Activated T-cell treated with anti-CD3 and anti-CD28 coated beads, Interleukin-2, amount 50 U/mL, for 4 hours (primary cell): ENCODE measurements around the gene NUTM1. TPM values are rescaled to one million over a fixed set of nuclear protein-coding genes. Genes with fewer than 3 reads are reported as not detected.
"Not testable (repeated sequence)": the region's sequence is repeated elsewhere in the genome, so short reads cannot be mapped to it uniquely, and the experiment has no call there.

Experiments
- ATAC-seq, 2 donors: fragments of 200-7000 bp; cut with Tn5 transposase; one replicate each; pipeline ENCODE4 v1.10.0; 2021
- DNase-seq: peaks from one replicate; pipeline ENCODE4 v3.0.0-alpha.2; 2020
- H3K27me3 Mint-ChIP-seq: one replicate; pipeline ENCODE4 v1.8.0; 2021; ENCODE audit warnings: low read depth, mixed read lengths
- H3K36me3 Mint-ChIP-seq: one replicate; pipeline ENCODE4 v1.8.0; 2022; ENCODE audit warnings: mixed read lengths; ENCODE audit not compliant: insufficient read depth
- H3K4me1 Mint-ChIP-seq: one replicate; pipeline ENCODE4 v1.8.0; 2021; ENCODE audit warnings: low read depth, mixed read lengths
- H3K4me3 Mint-ChIP-seq: one replicate; pipeline ENCODE4 v1.8.0; 2021; ENCODE audit warnings: mild to moderate bottlenecking, moderate library complexity, mixed read lengths
- H3K9me3 Mint-ChIP-seq: one replicate; pipeline ENCODE4 v1.8.0; 2021; ENCODE audit warnings: mixed read lengths
- total RNA-seq, 3 donors: library from RNA; stranded (reverse); gene quantifications; one replicate each; pipeline ENCODE4 v1.2.1, GENCODE V29; 2021

NUTM1 gene
- total RNA-seq, 3 donors from 2014 or later = not detected

DNA sequence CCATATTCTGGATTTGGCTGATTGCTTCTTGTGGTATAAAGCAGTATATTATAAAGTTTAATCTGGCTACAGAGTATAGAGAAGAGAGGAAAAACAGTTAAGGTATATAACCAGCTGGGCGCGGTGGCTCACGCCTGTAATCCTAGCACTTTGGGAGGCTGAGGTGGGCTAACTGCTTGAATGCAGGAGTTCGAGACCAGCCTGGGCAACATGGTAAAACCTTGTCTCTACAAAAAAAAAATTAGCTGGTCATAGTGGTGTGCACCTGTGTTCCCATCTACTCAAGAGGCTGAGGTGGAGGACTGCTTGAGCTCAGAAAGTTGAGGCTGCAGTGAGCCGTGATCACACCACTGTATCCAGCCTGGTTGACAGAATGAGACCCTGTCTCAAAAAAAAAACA is 12.8 kb upstream of the NUTM1 start:
- Mint-ChIP-seq H3K27me3 (no peaks in the 10 kb centered on the region), H3K36me3 (peaks cover 8% of the 10 kb centered on the region), H3K4me3 (no peak overlapping the region), H3K9me3 (no peaks in the 10 kb centered on the region), H3K4me1 (peaks cover 76% of the 10 kb centered on the region)
- ATAC-seq (no peak), DNase-seq (no peak)

GRCh38 chr15:34331809-34332208 is 11.3 kb upstream of the NUTM1 start:
- Mint-ChIP-seq H3K4me1 (peaks cover 80% of the 10 kb centered on the region), H3K36me3 (peaks cover 8% of the 10 kb centered on the region), H3K4me3 (peak overlapping the region; percentile 57), H3K9me3 (no peaks in the 10 kb centered on the region), H3K27me3 (no peaks in the 10 kb centered on the region)
- ATAC-seq (peak; percentile 71 to 75), DNase-seq (no peak)

- Mint-ChIP-seq H3K4me1 (peaks cover 76% of the 10 kb centered on the region), H3K27me3 (no peaks in the 10 kb centered on the region), H3K9me3 (no peaks in the 10 kb centered on the region), H3K4me3 (peak overlapping the region; percentile 57), H3K36me3 (peaks cover 8% of the 10 kb centered on the region)
- ATAC-seq = no peak
- no peak for DNase-seq
Observed at GRCh38 chr15:34332553-34333120, 10.5 kb upstream of the NUTM1 start.

GRCh38 chr15:34334672-34335071 is 8.4 kb upstream of the NUTM1 start:
- Mint-ChIP-seq H3K27me3 (no peaks in the 10 kb centered on the region), H3K9me3 (no peaks in the 10 kb centered on the region), H3K4me1 (peaks cover 62% of the 10 kb centered on the region), H3K4me3 (peak overlapping the region; percentile 98), H3K36me3 (peaks cover 11% of the 10 kb centered on the region)
- DNase-seq = no peak
- no peak for ATAC-seq

GRCh38 chr15:34335176-34336032 is 7.7 kb upstream of the NUTM1 start:
- no peaks in the 10 kb centered on the region for H3K27me3 Mint-ChIP-seq

GRCh38 chr15:34336231-34336990 is 6.7 kb upstream of the NUTM1 start:
- Mint-ChIP-seq H3K4me1 (peaks cover 61% of the 10 kb centered on the region), H3K9me3 (no peaks in the 10 kb centered on the region), H3K4me3 (peak overlapping the region; percentile 98), H3K36me3 (peaks cover 22% of the 10 kb centered on the region), H3K27me3 (no peaks in the 10 kb centered on the region)
- ATAC-seq = no peak
- no peak for DNase-seq

More at GRCh38 chr15:34335176-34336032, 7.7 kb upstream of the NUTM1 start:
- ATAC-seq (no peak), DNase-seq (no peak)
- Mint-ChIP-seq H3K9me3 (no peaks in the 10 kb centered on the region), H3K4me3 (peak overlapping the region; percentile 98), H3K4me1 (peaks cover 63% of the 10 kb centered on the region), H3K36me3 (peaks cover 16% of the 10 kb centered on the region)

DNA sequence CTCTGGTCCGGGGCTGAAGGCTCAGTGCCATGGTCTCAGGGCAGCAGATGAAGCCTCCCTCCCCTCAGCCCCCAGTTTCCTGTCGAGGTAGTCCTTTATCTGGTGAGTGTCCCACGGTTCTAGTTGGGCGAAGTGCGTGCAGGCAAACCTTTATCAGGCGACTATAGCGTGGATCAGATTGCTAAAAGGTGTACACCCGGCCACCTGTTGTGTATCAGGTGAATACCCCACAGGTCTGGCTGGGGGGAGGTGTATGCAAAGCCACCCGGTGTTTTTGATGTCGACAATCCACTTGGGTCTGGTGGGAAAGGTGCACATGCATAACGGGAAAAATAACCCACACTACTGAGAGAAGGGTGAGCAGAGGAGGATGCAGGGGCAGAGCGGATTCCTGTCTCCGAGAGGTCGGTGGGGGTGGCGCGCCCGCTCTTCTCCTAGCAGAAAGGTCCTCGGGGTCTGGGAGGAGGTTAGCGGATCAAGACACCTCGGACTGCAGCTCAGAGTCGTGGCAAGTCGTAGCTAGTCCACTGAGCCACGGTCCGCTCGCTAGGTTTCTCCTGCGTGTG is 6.0 kb upstream of the NUTM1 start:
- peaks cover 23% of the 10 kb centered on the region for H3K36me3 Mint-ChIP-seq
- no peaks in the 10 kb centered on the region for H3K27me3 Mint-ChIP-seq
- DNase-seq = no peak
- peak overlapping the region; percentile 98 for H3K4me3 Mint-ChIP-seq
- peak; percentile 1 to 3 for ATAC-seq
- peaks cover 61% of the 10 kb centered on the region for H3K4me1 Mint-ChIP-seq
- H3K9me3 Mint-ChIP-seq = no peaks in the 10 kb centered on the region

DNA sequence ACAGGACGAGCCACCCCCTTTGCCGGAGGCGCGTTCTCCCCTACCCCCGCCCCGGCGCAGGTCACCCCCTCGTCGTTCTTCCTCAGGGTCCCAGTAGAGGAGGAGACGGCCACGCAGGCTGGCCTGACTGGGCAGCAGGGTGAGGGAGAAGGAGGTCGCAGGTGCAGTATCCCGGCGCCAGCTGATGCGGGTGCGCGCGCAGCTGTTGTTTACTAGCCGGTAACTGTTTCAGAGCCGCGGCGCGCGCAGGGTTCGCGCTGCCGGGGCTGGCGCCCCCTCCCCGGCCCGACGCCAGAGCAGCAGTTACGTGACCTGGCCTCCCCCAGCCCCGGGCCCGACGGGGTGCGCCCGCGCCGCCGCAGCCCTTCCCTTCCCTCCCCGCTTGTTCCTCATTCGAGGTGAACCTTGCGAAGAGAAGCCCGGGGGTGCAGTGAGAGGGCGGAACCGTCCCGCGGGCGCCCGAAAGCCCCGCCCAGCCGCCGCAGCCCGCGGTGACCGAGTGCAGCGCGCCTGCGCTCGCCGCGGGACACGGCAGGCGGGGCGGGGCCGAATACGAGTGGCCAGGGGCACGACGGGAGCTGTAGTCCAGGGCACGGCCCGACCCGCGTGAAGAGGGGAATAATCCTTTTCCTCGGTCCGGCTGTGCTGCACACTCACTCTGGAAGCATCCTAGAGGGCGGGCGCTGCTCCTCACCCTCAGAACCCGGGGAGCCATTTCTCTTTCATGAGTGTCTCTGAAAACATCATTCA is 5.4 kb upstream of the NUTM1 start, which contains the start of gene SLC12A6:
SLC12A6 (minus strand) TSS at position 225 of the 750 bp plus-strand sequence. CDS start 1,101 bp downstream, outside the sequence.
- no peaks in the 10 kb centered on the region for H3K9me3 Mint-ChIP-seq

DNA sequence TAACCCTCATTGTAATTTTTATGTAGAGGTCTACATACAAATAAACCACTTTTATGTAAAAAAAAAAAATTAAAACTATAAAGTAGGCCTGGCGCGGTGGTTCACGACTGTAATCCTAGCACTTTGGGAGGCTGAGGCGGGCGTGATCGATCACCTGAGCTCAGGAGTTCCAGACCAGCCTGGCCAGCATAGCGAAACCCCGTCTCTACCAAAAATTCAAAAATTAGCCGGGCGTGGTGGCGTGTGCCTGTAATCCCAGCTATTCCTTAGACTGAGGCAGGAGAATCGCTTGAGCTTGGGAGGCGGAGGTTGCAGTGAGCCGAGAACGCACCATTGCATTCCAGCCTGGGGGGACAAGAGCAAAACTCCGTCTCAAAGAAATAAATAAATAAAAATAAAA is 4.8 kb upstream of the NUTM1 start:
- Mint-ChIP-seq H3K36me3 (peaks cover 23% of the 10 kb centered on the region), H3K4me1 (peaks cover 54% of the 10 kb centered on the region), H3K9me3 (no peaks in the 10 kb centered on the region), H3K4me3 (peak overlapping the region; percentile 98), H3K27me3 (no peaks in the 10 kb centered on the region)
- no peak for DNase-seq
- ATAC-seq = no peak

More for the DNA sequence above, 5.4 kb upstream of the NUTM1 start, which contains the start of gene SLC12A6:
- peak; percentile 88 for DNase-seq
- Mint-ChIP-seq H3K4me3 (peak within 1 kb of the TSS; percentile 98), H3K27me3 (no peaks in the 10 kb centered on the region), H3K4me1 (peaks cover 55% of the 10 kb centered on the region), H3K36me3 (peaks cover 23% of the 10 kb centered on the region)
- peak; percentile 83 to 88 for ATAC-seq

DNA sequence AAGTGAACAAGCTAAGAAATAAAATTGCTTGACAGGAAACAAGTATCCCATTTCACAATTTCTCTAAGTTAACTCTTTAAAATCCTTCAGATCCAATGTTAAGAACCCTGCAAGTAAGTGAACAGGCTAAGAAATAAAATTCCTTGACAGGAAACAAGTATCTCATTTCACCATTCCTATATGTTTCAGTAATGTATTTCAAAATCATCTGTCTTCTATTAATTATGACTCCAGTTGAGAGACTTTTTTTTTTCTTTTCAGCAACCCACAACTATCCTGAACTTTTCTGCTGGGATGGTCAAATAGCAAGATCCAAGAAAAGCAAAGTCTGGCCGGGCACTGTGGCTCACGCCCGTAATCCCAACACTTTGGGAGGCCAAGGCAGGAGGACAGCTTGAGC is 3.2 kb upstream of the NUTM1 start:
- H3K9me3 Mint-ChIP-seq = no peaks in the 10 kb centered on the region
- H3K4me3 Mint-ChIP-seq = no peak overlapping the region
- H3K36me3 Mint-ChIP-seq = peaks cover 23% of the 10 kb centered on the region
- DNase-seq = no peak
- ATAC-seq = no peak
- no peaks in the 10 kb centered on the region for H3K27me3 Mint-ChIP-seq
- peaks cover 41% of the 10 kb centered on the region for H3K4me1 Mint-ChIP-seq

- H3K36me3 Mint-ChIP-seq = peaks cover 23% of the 10 kb centered on the region
- no peak overlapping the region for H3K4me3 Mint-ChIP-seq
- no peaks in the 10 kb centered on the region for H3K9me3 Mint-ChIP-seq
- ATAC-seq = no peak
- no peak for DNase-seq
- H3K4me1 Mint-ChIP-seq = peaks cover 26% of the 10 kb centered on the region
- H3K27me3 Mint-ChIP-seq = no peaks in the 10 kb centered on the region
Observed at GRCh38 chr15:34341381-34342212, 1.5 kb upstream of the NUTM1 start.

- Mint-ChIP-seq H3K36me3 (peaks cover 23% of the 10 kb centered on the region), H3K4me1 (peaks cover 20% of the 10 kb centered on the region)
- not testable (repeated sequence) for ATAC-seq, H3K27me3 Mint-ChIP-seq, H3K4me3 Mint-ChIP-seq, H3K9me3 Mint-ChIP-seq, DNase-seq
Observed at GRCh38 chr15:34342213-34342736, 840 bp upstream of the NUTM1 start.
